SK-N-SH (cell line): ENCODE results near the gene TMED1. TPM values are rescaled to one million over a fixed set of nuclear protein-coding genes. Genes with fewer than 3 reads are reported as not detected.
A peak's percentile ranks its signal among the peaks of the same experiment; 100 is the strongest.

Experiments
- CTCF ChIA-PET: fragments of 300-600, 350-600 bp; formaldehyde crosslinking; extraction: SDS; loops from one replicate; lab custom pipeline; 2021; lab: Yijun Ruan, JAX
- POLR2A ChIA-PET: fragments of 350-600 bp; sonication (Branson Sonifier 250); formaldehyde crosslinking; extraction: SDS; loops from one replicate; lab custom pipeline; 2020; ENCODE audit warnings: antibody characterized with exemption, inconsistent platforms; lab: Yijun Ruan, JAX
- DNase-seq: peaks from one replicate; pipeline ENCODE4 v3.0.0; 2012
- H2AFZ ChIP-seq: fragments of 200-600 bp; sonication (generic); 2 replicates; pipeline ENCODE4 v1.8.1; 2016; ENCODE audit warnings: antibody characterized with exemption, mild to moderate bottlenecking, low read depth
- H3F3A ChIP-seq: fragments of 200-600 bp; sonication (generic); replicated peaks from 2 replicates; pipeline ENCODE3; 2016; ENCODE audit warnings: antibody characterized with exemption, mild to moderate bottlenecking; ENCODE audit not compliant: insufficient read depth
- H3K27ac ChIP-seq, 2 experiments: fragments of 200-500 bp in 1 of 2; fragments of 200-600 bp in 1 of 2; sonication (Bioruptor generic) in 1 of 2; sonication (generic), shearing (Covaris generic) in 1 of 2; 2 replicates each; pipeline versions ENCODE4 v1.5.1 to v1.6.1; 2014 to 2016; ENCODE audit warnings: low read depth in 2 of 2, inconsistent platforms in 1 of 2, low read length in 1 of 2, mild to moderate bottlenecking in 1 of 2, mixed read lengths in 1 of 2
- H3K27me3 ChIP-seq: fragments of 200-600 bp; sonication (generic), shearing (Covaris generic); 2 replicates; pipeline ENCODE4 v1.6.1; 2016; ENCODE audit warnings: mixed run types; ENCODE audit not compliant: insufficient read depth
- H3K36me3 ChIP-seq, 2 experiments: fragments of 200-500 bp in 1 of 2; fragments of 200-600 bp in 1 of 2; sonication (Bioruptor generic) in 1 of 2; sonication (generic) in 1 of 2; replicated peaks in 1 of 2; 2 replicates each; pipeline versions ENCODE3 to v1.5.1; 2014 to 2016; ENCODE audit warnings: low read length in 1 of 2, mild to moderate bottlenecking in 1 of 2; ENCODE audit not compliant: insufficient read depth in 2 of 2, control insufficient read depth in 1 of 2
- H3K4me1 ChIP-seq, 2 experiments: fragments of 200-500 bp in 1 of 2; fragments of 200-600 bp in 1 of 2; sonication (Bioruptor generic) in 1 of 2; sonication (generic), shearing (Covaris generic) in 1 of 2; 2 replicates each; pipeline versions ENCODE4 v1.5.1 to v1.6.1; 2014 to 2016; ENCODE audit warnings: low read depth in 1 of 2, low read length in 1 of 2, mixed run types in 1 of 2; ENCODE audit not compliant: insufficient read depth in 2 of 2, control insufficient read depth in 1 of 2
- H3K4me2 ChIP-seq: fragments of 200-600 bp; sonication (generic), shearing (Covaris generic); 2 replicates; pipeline ENCODE4 v1.6.1; 2017; ENCODE audit warnings: mixed run types
- H3K4me3 ChIP-seq, 2 experiments: fragments of 200-500 bp in 1 of 2; fragments of 200-600 bp in 1 of 2; sonication (Bioruptor generic) in 1 of 2; sonication (generic), shearing (Covaris generic) in 1 of 2; 2 replicates each; pipeline versions ENCODE4 v1.5.1 to v1.8.1; 2014 to 2016; ENCODE audit warnings: low read depth in 2 of 2, inconsistent platforms in 1 of 2, low read length in 1 of 2, mild to moderate bottlenecking in 1 of 2, mixed read lengths in 1 of 2, moderate library complexity in 1 of 2
- H3K79me2 ChIP-seq: fragments of 200-600 bp; sonication (generic); 2 replicates; pipeline ENCODE4 v1.8.1; 2017; ENCODE audit warnings: mild to moderate bottlenecking; ENCODE audit not compliant: insufficient read depth
- H3K9ac ChIP-seq: fragments of 200-600 bp; sonication (generic); 2 replicates; pipeline ENCODE4 v1.6.1; 2017; ENCODE audit warnings: mixed run types
- H3K9me2 ChIP-seq: fragments of 200-600 bp; sonication (generic); 2 replicates; pipeline ENCODE4 v1.6.1; 2017; ENCODE audit warnings: mixed run types
- H3K9me3 ChIP-seq: fragments of 200-600 bp; sonication (generic); 2 replicates; pipeline ENCODE4 v1.6.1; 2017; ENCODE audit warnings: mixed run types, mild to moderate bottlenecking, moderate library complexity
- H4K20me1 ChIP-seq: fragments of 200-600 bp; sonication (generic); 2 replicates; pipeline ENCODE4 v1.6.1; 2017; ENCODE audit warnings: mild to moderate bottlenecking, mixed run types; ENCODE audit not compliant: insufficient read depth
- CHD2 ChIP-seq: fragments of 150-350 bp; IDR thresholded peaks from 2 replicates; pipeline ENCODE4 v1.6.1; 2018; ENCODE audit warnings: low read length; ENCODE audit not compliant: partially characterized antibody
- EZH2phosphoT487 ChIP-seq: fragments of 200-600 bp; sonication (generic); IDR thresholded peaks from 2 replicates; pipeline ENCODE4 v1.6.1; 2017; ENCODE audit warnings: low read depth, mixed run types, mild to moderate bottlenecking, antibody characterized with exemption, moderate library complexity, borderline replicate concordance
- MXI1 ChIP-seq: IDR thresholded peaks from 2 replicates; pipeline ENCODE4 v1.6.1; 2012; ENCODE audit warnings: mild to moderate bottlenecking, low read depth, low read length, improper control_type of control experiment
- RAD21 ChIP-seq: IDR thresholded peaks from 2 replicates; pipeline ENCODE4 v1.6.1; 2012; ENCODE audit warnings: mild to moderate bottlenecking, low read length
- SMC3 ChIP-seq: IDR thresholded peaks from 2 replicates; pipeline ENCODE4 v1.6.1; 2012; ENCODE audit warnings: low read depth, low read length, improper control_type of control experiment
- TCF12 ChIP-seq: IDR thresholded peaks from 2 replicates; pipeline ENCODE4 v1.4.0; 2012
- TEAD4 ChIP-seq: IDR thresholded peaks from 2 replicates; pipeline ENCODE4 v1.4.0; 2012; ENCODE audit warnings: mild to moderate bottlenecking, borderline replicate concordance; ENCODE audit not compliant: insufficient read depth
- YY1 ChIP-seq: IDR thresholded peaks from 2 replicates; pipeline ENCODE4 v1.4.0; 2012; ENCODE audit warnings: low read depth, mild to moderate bottlenecking
- WGBS: methylation state at CpG from one replicate; pipeline ENCODE4 v1.1.6; 2017; ENCODE audit warnings: low lambda C conversion rate; 5-methylcytosine and 5-hydroxymethylcytosine counted together
- polyA plus RNA-seq, 3 experiments: library from polyadenylated mRNA; depleted of rRNA; stranded (reverse); fragments of >200 nt; gene quantifications; 2 replicates each; pipeline ENCODE4 v1.2.3, GENCODE V29; 2012
- TF ChIP-seq, protein P1 (sequence below): IDR thresholded peaks from 2 replicates; pipeline ENCODE4 v1.4.0; 2012; ENCODE audit warnings: low read depth, borderline replicate concordance
- TF ChIP-seq, protein P2 (sequence below): IDR thresholded peaks from 2 replicates; pipeline ENCODE4 v1.4.0; 2012; ENCODE audit warnings: low read depth, borderline replicate concordance
- TF ChIP-seq, protein P3 (sequence below): fragments of 150-350 bp; IDR thresholded peaks from 2 replicates; pipeline ENCODE4 v1.6.1; 2017; ENCODE audit warnings: antibody characterized with exemption, low read length, low read depth, borderline replicate concordance
- TF ChIP-seq, protein P4 (sequence below): IDR thresholded peaks from 2 replicates; pipeline ENCODE4; 2012

The TMED1 gene
- polyA plus RNA-seq, 1 of the 3 experiments (the other 2 are of a cell fraction) = 92.4 TPM

DNA sequence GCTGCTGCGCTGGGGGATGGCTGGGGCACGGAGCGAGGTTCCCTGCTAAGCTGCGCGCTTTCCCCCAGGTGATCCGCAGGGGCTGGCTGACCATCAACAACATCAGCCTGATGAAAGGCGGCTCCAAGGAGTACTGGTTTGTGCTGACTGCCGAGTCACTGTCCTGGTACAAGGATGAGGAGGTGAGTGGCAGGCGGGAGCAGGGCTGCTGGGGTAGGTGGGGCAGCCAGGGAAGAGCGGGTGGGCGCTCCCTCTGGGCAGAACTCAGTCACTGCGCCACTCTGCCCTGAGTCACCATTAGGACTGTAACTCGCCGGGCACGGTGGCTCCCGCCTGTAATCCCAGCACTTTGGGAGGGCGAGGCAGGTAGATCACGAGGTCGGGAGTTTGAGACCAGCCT lies 23.8 kb downstream of the TMED1 start:
- Histone ChIP-seq H3K27ac (peak overlapping the region in 1 of 2 experiments; percentile 85; a peak in 1 of 4 replicates), H4K20me1 (no peaks in the 10 kb centered on the region)

DNA sequence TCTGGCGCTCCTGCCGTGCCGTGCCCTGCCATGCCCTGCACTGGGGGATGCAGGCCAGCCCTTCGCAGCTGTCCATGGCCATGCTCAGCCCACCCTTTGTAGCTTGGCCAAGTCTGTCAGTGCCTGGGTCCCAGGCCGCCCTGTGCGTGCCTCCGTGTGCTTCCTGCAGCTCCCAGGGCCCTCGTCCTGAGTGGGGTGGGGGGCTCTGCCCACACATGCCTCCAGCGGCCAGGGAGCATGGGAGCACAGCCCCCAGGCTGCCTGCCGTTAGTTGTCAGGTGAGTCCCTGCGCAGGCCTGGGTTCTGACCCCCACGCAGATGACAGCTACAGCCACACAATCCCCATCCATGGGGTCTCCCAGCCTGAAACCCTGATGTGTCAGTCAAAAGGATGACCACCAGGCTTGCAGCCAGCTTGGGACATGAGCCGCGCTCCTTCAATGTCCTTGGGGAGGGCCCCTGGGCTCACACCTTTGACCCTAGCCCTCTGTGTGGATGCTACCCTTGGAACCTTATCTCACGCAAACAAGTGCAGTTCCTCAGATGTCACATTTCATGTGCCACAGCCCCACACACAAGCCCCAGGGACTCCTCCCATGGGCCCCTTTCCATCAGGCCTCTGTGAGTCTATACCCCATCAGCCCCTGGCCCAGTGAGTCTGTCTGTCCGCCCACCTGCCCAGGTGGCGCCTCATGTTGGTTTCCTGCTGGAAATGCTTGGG lies 24.5 kb downstream of the TMED1 start:
- ChIA-PET CTCF (interaction anchor here (1.2 to 1.5 kb wide), 2 partner anchors 17 to 44 kb away, joined by 4 read pairs; no protein-coding TSS in a partner anchor), POLR2A (no interaction called here)
- H3K4me1 ChIP-seq = peaks cover 20 to 26% of the 10 kb centered on the region in 2 experiments; a peak in 3 of 4 replicates
- H3F3A ChIP-seq = peaks cover 10% of the 10 kb centered on the region
- H3K9me3 ChIP-seq = no peaks in the 10 kb centered on the region
- no peaks in the 10 kb centered on the region for H4K20me1 ChIP-seq
- peaks cover 23% of the 10 kb centered on the region for H3K79me2 ChIP-seq
- 95% methylated on average over 6 of the region's 17 CpGs for WGBS
- H3K4me3 ChIP-seq = no peak overlapping the region
- H3K4me2 ChIP-seq = no peak overlapping the region
- TF ChIP-seq YY1 = no peak
- TF ChIP-seq RAD21 = no peak
- TF ChIP-seq EZH2phosphoT487 = no peak
- TF ChIP-seq MXI1 = no peak
- H3K27me3 ChIP-seq = no peaks in the 10 kb centered on the region
- H2AFZ ChIP-seq = no peak overlapping the region
- no peaks in the 10 kb centered on the region for H3K9me2 ChIP-seq
- H3K27ac ChIP-seq = peak overlapping the region in 1 of 2 experiments; percentile 6; a peak in 1 of 4 replicates
- H3K36me3 ChIP-seq = peaks cover 6 to 23% of the 10 kb centered on the region in 2 experiments
- DNase-seq = no peak
- H3K9ac ChIP-seq = no peak overlapping the region

More for the DNA sequence above, 23.8 kb downstream of the TMED1 start:
- ChIA-PET CTCF (interaction anchor here (1.2 kb wide), 1 partner anchor 44 kb away, joined by 4 read pairs; no protein-coding TSS in a partner anchor), POLR2A (no interaction called here)
- Histone ChIP-seq H3K9ac (0 out of 2 replicates have a peak overlapping the region, but pooled peaks have one; percentile 36), H3K9me3 (no peaks in the 10 kb centered on the region), H3F3A (peaks cover 10% of the 10 kb centered on the region), H3K4me1 (peaks cover 26 to 32% of the 10 kb centered on the region in 2 experiments; a peak in 3 of 4 replicates), H3K27me3 (no peaks in the 10 kb centered on the region), H3K4me2 (no peak overlapping the region), H3K4me3 (no peak overlapping the region)
- no peak for DNase-seq
- 95% methylated on average over 13 of the region's 19 CpGs for WGBS
- TF ChIP-seq, protein P1, sequence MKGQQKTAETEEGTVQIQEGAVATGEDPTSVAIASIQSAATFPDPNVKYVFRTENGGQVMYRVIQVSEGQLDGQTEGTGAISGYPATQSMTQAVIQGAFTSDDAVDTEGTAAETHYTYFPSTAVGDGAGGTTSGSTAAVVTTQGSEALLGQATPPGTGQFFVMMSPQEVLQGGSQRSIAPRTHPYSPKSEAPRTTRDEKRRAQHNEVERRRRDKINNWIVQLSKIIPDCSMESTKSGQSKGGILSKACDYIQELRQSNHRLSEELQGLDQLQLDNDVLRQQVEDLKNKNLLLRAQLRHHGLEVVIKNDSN = no peak
- TF ChIP-seq MXI1 (no peak), RAD21 (no peak)
- TF ChIP-seq, all 33 proteins: peak for 0
- H3K9me2 ChIP-seq = no peaks in the 10 kb centered on the region
- H2AFZ ChIP-seq = no peak overlapping the region
- H3K36me3 ChIP-seq = peaks cover 6 to 23% of the 10 kb centered on the region in 2 experiments
- peaks cover 30% of the 10 kb centered on the region for H3K79me2 ChIP-seq

DNA sequence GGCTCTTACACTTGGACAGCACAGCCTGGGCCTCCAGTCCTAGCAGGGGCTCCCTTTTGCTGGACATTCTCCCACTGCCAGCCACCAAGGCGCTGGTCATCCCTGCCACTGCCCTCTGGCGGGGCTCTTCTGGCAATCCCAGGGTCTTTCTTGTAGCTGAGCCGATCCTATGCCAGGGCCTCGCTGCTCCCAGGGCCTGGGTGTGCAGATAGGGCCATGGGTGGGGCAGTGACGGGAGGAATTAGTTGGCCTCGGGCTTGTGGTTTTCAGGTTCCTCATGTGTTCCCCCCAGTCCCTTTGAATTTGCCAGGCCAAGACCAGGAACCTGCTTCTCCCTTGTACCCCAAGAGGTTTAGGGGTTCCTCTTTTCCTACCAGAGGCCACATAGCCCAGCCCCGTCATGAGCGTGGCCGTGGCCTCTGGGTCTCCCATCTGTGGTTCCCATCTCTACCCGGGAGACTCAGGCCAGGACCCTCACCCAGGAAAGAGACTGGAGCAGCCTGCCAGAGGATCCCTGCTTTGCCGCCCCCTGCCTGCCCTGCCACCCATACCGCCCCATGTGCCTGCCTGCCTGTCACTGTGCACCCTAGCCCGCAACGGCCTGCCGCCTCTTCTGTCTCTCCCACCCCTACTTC lies 26.2 kb downstream of the TMED1 start:
- peaks cover 7% of the 10 kb centered on the region for H3K79me2 ChIP-seq
- 91% methylated on average over 5 of the region's 15 CpGs for WGBS
- no peak overlapping the region for H3K4me3 ChIP-seq
- no peak for DNase-seq
- TF ChIP-seq, protein P2, sequence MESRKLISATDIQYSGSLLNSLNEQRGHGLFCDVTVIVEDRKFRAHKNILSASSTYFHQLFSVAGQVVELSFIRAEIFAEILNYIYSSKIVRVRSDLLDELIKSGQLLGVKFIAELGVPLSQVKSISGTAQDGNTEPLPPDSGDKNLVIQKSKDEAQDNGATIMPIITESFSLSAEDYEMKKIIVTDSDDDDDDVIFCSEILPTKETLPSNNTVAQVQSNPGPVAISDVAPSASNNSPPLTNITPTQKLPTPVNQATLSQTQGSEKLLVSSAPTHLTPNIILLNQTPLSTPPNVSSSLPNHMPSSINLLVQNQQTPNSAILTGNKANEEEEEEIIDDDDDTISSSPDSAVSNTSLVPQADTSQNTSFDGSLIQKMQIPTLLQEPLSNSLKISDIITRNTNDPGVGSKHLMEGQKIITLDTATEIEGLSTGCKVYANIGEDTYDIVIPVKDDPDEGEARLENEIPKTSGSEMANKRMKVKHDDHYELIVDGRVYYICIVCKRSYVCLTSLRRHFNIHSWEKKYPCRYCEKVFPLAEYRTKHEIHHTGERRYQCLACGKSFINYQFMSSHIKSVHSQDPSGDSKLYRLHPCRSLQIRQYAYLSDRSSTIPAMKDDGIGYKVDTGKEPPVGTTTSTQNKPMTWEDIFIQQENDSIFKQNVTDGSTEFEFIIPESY = no peak
- TF ChIP-seq, protein P3, sequence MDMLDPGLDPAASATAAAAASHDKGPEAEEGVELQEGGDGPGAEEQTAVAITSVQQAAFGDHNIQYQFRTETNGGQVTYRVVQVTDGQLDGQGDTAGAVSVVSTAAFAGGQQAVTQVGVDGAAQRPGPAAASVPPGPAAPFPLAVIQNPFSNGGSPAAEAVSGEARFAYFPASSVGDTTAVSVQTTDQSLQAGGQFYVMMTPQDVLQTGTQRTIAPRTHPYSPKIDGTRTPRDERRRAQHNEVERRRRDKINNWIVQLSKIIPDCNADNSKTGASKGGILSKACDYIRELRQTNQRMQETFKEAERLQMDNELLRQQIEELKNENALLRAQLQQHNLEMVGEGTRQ = no peak
- TF ChIP-seq TEAD4 (no peak), SMC3 (no peak), TCF12 (no peak), CHD2 (no peak)
- TF ChIP-seq, protein P4, sequence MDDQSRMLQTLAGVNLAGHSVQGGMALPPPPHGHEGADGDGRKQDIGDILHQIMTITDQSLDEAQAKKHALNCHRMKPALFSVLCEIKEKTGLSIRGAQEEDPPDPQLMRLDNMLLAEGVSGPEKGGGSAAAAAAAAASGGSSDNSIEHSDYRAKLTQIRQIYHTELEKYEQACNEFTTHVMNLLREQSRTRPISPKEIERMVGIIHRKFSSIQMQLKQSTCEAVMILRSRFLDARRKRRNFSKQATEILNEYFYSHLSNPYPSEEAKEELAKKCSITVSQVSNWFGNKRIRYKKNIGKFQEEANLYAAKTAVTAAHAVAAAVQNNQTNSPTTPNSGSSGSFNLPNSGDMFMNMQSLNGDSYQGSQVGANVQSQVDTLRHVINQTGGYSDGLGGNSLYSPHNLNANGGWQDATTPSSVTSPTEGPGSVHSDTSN = no peak
- H3K9ac ChIP-seq = no peak overlapping the region
- no peaks in the 10 kb centered on the region for H3K9me3 ChIP-seq
- H3K4me2 ChIP-seq = no peak overlapping the region
- no peak overlapping the region; a peak in 1 of 4 replicates for H3K27ac ChIP-seq
- H3K9me2 ChIP-seq = no peaks in the 10 kb centered on the region
- no peaks in the 10 kb centered on the region for H4K20me1 ChIP-seq
- POLR2A ChIA-PET = no interaction called here
- H2AFZ ChIP-seq = no peak overlapping the region
- CTCF ChIA-PET = interaction anchor here (1.3 kb wide), 1 partner anchor 11 kb away, joined by 4 read pairs; no protein-coding TSS in a partner anchor
- peaks cover 6 to 30% of the 10 kb centered on the region in 2 experiments for H3K36me3 ChIP-seq
- peaks cover 10% of the 10 kb centered on the region for H3F3A ChIP-seq
- no peaks in the 10 kb centered on the region for H3K27me3 ChIP-seq
- H3K4me1 ChIP-seq = peaks cover 10 to 18% of the 10 kb centered on the region in 2 experiments; a peak in 3 of 4 replicates
